SJCRH30 (cell line): ENCODE data around the gene ITM2C. TPM values are rescaled to one million over a fixed set of nuclear protein-coding genes. Genes with fewer than 3 reads are reported as not detected.

Experiments used
- DNase-seq, 2 experiments: peaks; one replicate each; pipeline ENCODE4 v3.0.0-alpha.2; 2015 to 2020
- H3K27ac ChIP-seq: fragments of 250-450 bp; sonication (Bioruptor Pico); 2 replicates; pipeline ENCODE4 v1.5.1; 2020; ENCODE audit warnings: mild to moderate bottlenecking, moderate library complexity
- H3K27me3 ChIP-seq: fragments of 250-450 bp; sonication (Bioruptor Pico); 2 replicates; pipeline ENCODE4 v1.5.1; 2020; ENCODE audit warnings: mild to moderate bottlenecking, moderate library complexity
- H3K36me3 ChIP-seq: fragments of 250-450 bp; sonication (Bioruptor Pico); 2 replicates; pipeline ENCODE4 v1.5.1; 2020; ENCODE audit warnings: mild to moderate bottlenecking, moderate library complexity
- H3K4me1 ChIP-seq: fragments of 250-450 bp; sonication (Bioruptor Pico); 2 replicates; pipeline ENCODE4 v1.5.1; 2020; ENCODE audit warnings: mild to moderate bottlenecking, moderate library complexity
- H3K4me3 ChIP-seq: fragments of 250-450 bp; sonication (Bioruptor Pico); 2 replicates; pipeline ENCODE4 v1.5.1; 2020; ENCODE audit warnings: mild to moderate bottlenecking, moderate library complexity
- H3K9me3 ChIP-seq: fragments of 250-450 bp; sonication (Bioruptor Pico); replicated peaks from 2 replicates; pipeline ENCODE4 v1.5.1; 2020; ENCODE audit warnings: mild to moderate bottlenecking, moderate library complexity
- total RNA-seq: library from RNA; depleted of rRNA; stranded (reverse); fragments of >200 nt; shearing (Covaris generic); gene quantifications from 2 replicates; pipeline ENCODE4 v1.2.3, GENCODE V29; 2014

ITM2C gene
- total RNA-seq, 1 experiment from 2014 or later = 20.9 TPM

DNA sequence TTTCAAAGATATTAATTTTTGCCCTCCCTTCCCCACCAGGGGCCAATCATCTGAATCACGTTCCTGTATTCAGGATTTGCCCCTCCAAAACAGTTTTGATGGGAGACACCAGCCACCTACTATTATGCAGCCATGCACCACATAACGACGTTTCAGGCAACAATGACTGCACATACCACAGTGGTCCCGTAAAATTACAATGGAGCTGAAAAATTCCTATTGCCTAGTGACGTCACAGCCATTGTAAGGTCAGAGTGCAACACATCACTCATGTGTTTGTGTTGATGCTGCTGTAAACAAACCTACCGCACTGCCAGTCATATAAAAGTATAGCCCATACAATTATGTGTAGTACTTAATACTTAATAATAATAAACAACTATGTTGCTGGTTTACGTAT, 22.6 kb downstream of the ITM2C start:
- H3K4me1 ChIP-seq = no peaks in the 10 kb centered on the region
- no peaks in the 10 kb centered on the region for H3K36me3 ChIP-seq
- DNase-seq = no peak
- H3K9me3 ChIP-seq = no peaks in the 10 kb centered on the region
- H3K27ac ChIP-seq = no peak overlapping the region
- H3K4me3 ChIP-seq = no peak overlapping the region
- H3K27me3 ChIP-seq = peaks cover 7% of the 10 kb centered on the region

DNA sequence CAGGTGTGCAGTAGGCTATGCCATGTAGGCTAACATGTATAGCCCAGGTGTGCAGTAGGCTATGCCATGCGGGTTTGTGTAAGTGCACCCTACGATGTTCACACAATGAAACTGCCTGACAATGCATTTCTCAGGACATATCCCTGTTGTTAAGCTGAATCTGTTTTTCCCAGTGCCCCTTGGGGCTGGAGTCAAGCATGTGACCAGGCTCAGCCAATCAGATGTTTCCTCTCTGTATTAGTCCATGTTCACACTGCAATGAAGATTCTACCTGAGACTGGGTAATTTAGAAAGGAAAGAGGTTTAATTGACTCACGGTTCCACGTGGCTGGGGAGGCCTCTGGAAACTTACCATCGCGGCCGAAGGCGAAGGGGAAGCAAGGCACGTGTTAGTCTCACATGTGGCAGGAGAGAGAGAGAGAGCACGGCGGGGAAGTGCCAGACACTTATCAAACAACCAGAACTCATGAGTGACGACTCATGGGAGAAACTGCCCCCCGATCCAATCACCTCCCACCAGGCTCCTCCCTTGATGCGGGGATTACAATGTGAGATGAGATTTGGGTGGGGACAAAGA, 24.2 kb downstream of the ITM2C start:
- no peak for DNase-seq
- no peak overlapping the region for H3K27ac ChIP-seq

DNA sequence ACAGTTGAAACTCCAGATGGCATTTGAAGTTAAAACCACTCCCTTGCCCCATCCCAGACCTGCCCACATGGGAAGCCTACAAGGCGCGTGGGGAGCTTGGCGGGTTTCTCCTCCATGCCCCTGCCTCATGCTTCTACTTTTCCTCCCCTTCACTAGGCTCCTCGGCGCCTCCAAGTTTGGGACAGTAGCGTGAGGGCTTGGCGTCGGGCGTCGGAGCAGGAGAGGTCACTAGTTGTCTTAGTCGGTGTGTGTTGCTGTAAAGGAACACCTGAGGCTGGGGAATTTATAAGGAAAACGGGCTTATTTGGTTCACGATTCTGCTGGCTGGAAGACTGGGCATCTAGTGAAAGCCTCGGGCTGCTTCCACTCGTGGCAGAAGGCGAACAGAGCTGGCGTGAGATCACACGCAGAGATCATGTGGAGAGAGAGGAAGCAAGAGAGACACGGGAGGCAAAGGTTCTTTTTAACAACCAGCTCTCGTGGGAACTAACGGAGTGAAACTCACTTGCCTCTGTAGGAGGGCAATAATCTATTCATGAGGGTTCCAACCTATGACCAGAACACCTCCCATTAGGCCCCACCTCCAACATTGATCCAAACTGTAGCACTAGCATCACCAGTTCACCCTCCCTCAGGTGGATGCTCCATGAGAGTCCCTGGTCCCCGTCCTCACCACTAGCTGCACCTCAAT, 25.3 kb downstream of the ITM2C start:
- no peak for DNase-seq
- no peaks in the 10 kb centered on the region for H3K36me3 ChIP-seq
- H3K9me3 ChIP-seq = no peaks in the 10 kb centered on the region
- no peak overlapping the region for H3K4me3 ChIP-seq
- no peak overlapping the region for H3K27ac ChIP-seq
- H3K27me3 ChIP-seq = peaks cover 26% of the 10 kb centered on the region
- no peaks in the 10 kb centered on the region for H3K4me1 ChIP-seq

More for the DNA sequence above, 24.2 kb downstream of the ITM2C start:
- Histone ChIP-seq H3K27me3 (peaks cover 20% of the 10 kb centered on the region), H3K9me3 (no peaks in the 10 kb centered on the region), H3K36me3 (no peaks in the 10 kb centered on the region), H3K4me1 (no peaks in the 10 kb centered on the region), H3K4me3 (no peak overlapping the region)

- H3K4me3 ChIP-seq = no peak overlapping the region
- H3K27me3 ChIP-seq = peaks cover 32% of the 10 kb centered on the region
- H3K36me3 ChIP-seq = no peaks in the 10 kb centered on the region
- no peaks in the 10 kb centered on the region for H3K4me1 ChIP-seq
- no peak for DNase-seq
- H3K9me3 ChIP-seq = no peaks in the 10 kb centered on the region
- H3K27ac ChIP-seq = no peak overlapping the region
Measured at GRCh38 chr2:230890646-230891045, 25.9 kb downstream of the ITM2C start.

DNA sequence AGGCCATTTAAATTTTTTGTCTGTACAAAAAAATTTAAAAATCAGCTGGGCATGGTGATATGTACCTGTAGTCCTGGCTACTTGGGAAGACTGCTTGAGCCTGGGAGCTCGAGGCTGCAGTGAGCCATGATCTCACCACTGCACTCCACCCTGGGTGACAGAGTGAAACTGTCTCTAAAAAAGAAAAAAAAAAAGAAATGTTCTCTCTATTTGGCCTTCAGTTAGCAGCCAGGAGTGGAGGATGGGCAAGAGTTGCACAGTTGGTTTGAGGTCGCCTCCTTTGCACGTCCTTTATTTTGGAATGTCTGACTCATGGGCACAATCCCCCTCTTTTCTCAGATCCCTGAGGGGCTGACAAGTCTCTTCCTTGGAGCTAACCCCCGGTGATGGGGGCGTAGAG, 26.3 kb downstream of the ITM2C start:
- no peaks in the 10 kb centered on the region for H3K4me1 ChIP-seq
- no peak overlapping the region for H3K4me3 ChIP-seq
- no peak for DNase-seq
- no peaks in the 10 kb centered on the region for H3K9me3 ChIP-seq
- peaks cover 33% of the 10 kb centered on the region for H3K27me3 ChIP-seq
- H3K27ac ChIP-seq = no peak overlapping the region
- no peaks in the 10 kb centered on the region for H3K36me3 ChIP-seq

GRCh38 chr2:230891509-230891908, 26.8 kb downstream of the ITM2C start:
- H3K9me3 ChIP-seq = no peaks in the 10 kb centered on the region
- H3K27me3 ChIP-seq = peaks cover 33% of the 10 kb centered on the region
- no peak for DNase-seq
- no peaks in the 10 kb centered on the region for H3K36me3 ChIP-seq
- H3K4me1 ChIP-seq = no peaks in the 10 kb centered on the region
- no peak overlapping the region for H3K27ac ChIP-seq
- H3K4me3 ChIP-seq = no peak overlapping the region

DNA sequence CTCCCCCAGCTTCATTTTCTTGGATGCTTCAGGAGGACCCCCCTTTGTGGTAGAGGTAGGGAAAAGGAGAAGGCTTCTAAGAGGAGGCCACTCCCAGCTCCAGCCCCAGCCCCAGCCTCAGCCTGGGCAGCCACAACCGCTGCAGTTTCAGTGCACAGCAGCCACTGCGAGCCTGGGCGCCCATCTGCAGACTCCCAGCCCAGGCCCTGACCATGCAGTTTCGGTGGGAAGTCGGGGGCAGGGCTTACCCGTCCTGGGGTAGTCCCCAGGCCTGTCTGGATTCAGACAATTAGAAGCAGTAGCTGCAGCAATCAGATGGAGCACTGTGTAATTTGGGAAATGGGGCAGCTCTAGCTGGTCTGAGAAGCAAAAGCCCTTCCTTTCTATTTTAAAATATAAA, 28.6 kb downstream of the ITM2C start:
- H3K9me3 ChIP-seq = no peaks in the 10 kb centered on the region
- DNase-seq = no peak
- no peaks in the 10 kb centered on the region for H3K4me1 ChIP-seq
- H3K27ac ChIP-seq = no peak overlapping the region
- H3K27me3 ChIP-seq = peaks cover 49% of the 10 kb centered on the region
- no peaks in the 10 kb centered on the region for H3K36me3 ChIP-seq
- H3K4me3 ChIP-seq = no peak overlapping the region

DNA sequence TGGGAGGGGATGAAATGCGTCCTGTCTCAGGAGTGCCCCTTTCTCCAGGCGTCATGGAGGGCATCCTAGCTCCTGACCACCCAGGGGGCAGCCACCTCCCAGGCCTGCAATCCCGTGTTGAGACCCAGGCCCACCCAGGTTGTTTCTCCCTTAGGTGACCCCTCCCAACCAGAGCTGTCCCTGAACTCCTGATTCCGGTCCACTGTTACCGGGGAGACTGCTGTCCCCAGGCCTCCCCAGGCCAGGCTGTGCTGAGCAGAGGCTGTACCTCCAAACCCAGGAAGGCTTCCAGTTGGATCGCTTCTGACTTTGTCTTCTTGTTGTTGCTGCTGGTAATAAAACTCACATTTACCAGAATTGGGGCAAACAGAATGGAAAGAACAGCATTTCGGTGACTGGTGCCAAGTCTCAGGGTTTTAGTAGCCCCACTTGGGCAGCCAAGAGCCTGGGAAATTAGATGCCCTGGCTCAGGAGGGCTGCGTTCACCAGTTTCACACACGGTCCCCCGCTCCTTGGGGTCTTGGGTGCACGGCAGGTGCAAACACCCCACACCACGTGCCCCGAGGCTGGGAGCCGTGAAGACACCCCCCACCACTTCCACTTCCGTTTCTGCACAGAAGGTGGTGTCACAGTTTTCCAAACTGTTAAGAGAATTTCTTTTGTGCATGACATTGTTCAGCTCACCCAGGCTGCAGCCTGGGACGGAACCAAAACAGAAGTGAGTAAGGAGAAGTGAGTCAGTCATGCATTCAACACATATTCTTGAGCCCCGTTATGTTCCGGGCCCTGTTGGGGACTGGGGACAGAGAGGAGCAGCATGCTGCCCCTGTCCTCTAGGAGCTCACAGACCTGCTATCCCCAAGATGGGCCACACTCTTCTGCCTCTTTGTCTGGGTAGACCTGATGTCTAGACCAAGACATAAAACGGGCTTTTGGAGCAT, 29.4 kb downstream of the ITM2C start:
- no peak for DNase-seq
- Histone ChIP-seq H3K27me3 (peaks cover 54% of the 10 kb centered on the region), H3K27ac (no peak overlapping the region)

DNA sequence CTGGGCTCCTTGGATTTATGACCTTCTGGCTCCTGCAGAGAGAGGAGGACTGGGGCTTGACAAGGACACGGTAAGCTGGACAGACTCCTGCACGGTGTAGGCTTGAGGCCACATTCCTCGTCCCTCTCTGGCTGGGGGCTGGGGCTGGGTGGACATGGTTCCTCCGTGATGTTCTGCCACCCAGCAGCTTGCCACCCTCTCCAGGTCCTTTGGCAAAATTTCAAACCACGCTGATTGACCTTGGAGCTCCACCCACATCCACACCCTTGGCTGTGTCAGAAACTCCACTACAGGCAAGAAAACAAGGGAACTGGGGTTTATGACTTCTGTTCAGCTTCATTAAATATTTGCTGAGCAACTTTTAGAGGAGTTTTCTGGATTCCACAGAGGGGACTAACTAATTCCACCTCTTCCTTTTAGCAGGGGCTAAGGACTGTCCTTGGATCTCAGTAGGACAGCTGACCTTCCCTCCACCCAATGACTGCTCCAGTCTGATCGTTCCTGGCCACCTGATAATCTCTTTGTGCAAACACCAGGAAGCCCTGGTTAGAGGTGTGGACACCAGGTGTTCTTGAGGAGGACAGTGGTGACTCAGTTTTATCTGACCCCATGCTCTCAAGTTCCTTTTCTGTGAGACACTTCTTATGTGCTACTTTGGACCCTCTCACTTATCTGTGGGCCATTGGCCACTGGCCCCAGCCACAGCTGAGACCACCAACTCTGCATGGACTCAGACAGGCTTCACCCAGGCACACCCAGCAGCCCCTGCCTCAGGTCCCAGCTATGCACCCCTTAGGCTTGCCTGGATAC, 31.0 kb downstream of the ITM2C start:
- Histone ChIP-seq H3K9me3 (no peaks in the 10 kb centered on the region), H3K4me1 (no peaks in the 10 kb centered on the region), H3K27me3 (peaks cover 64% of the 10 kb centered on the region), H3K36me3 (no peaks in the 10 kb centered on the region), H3K4me3 (no peak overlapping the region), H3K27ac (no peak overlapping the region)
- no peak for DNase-seq

More for the DNA sequence above, 29.4 kb downstream of the ITM2C start:
- Histone ChIP-seq H3K4me3 (no peak overlapping the region), H3K36me3 (no peaks in the 10 kb centered on the region), H3K4me1 (no peaks in the 10 kb centered on the region), H3K9me3 (no peaks in the 10 kb centered on the region)

- DNase-seq = no peak
Measured at GRCh38 chr2:230896346-230897115, 31.8 kb downstream of the ITM2C start.

GRCh38 chr2:230898016-230898712, 33.4 kb downstream of the ITM2C start:
- Histone ChIP-seq H3K4me1 (no peaks in the 10 kb centered on the region), H3K27ac (no peak overlapping the region), H3K36me3 (no peaks in the 10 kb centered on the region), H3K27me3 (peaks cover 63% of the 10 kb centered on the region), H3K4me3 (no peak overlapping the region), H3K9me3 (no peaks in the 10 kb centered on the region)
- no peak for DNase-seq

More at GRCh38 chr2:230896346-230897115, 31.8 kb downstream of the ITM2C start:
- Histone ChIP-seq H3K36me3 (no peaks in the 10 kb centered on the region), H3K4me3 (no peak overlapping the region), H3K4me1 (no peaks in the 10 kb centered on the region), H3K27me3 (peaks cover 64% of the 10 kb centered on the region), H3K27ac (no peak overlapping the region), H3K9me3 (no peaks in the 10 kb centered on the region)

DNA sequence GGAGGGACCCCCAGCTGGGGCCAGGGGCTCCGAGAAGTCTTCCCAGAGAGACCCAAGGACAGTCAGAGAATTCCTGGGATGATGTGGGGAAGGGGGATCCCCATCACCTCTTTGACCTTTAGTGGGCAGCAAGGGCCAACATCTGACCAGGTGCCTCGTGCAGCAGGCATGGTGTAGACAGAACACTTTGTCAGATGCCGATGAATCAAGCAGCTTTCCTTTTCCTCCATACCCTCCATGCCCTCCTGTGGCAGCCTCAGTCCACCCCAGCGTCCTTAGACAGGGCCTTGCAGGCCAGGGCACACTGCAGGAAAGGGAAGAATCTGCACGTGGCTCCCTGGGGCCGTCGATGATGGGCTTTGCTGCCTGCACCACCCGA, 34.0 kb downstream of the ITM2C start:
- H3K27me3 ChIP-seq = peaks cover 59% of the 10 kb centered on the region
- no peak for DNase-seq
- H3K4me3 ChIP-seq = no peak overlapping the region
- no peaks in the 10 kb centered on the region for H3K36me3 ChIP-seq
- H3K4me1 ChIP-seq = no peaks in the 10 kb centered on the region
- H3K9me3 ChIP-seq = no peaks in the 10 kb centered on the region
- no peak overlapping the region for H3K27ac ChIP-seq

DNA sequence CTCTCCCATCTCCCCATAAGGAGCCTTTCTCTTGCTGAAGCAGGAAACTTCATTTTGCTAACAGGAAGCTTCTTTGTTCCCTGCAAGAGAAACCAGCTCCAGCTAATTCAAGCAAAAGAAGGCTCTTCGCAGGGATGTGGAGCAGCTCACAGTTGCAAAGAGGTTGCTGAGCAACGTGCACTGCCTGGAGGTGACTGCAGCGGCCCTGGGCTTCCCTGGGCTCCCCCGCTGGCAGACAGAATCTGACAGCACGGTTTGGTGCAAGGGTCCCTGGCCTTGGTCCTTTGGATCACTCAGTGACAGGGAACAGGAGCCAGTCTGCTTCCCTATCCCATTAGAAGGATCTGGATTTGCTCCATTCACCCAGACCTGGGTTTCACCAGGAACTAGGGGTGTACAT, 34.5 kb downstream of the ITM2C start:
- H3K9me3 ChIP-seq = no peaks in the 10 kb centered on the region
- H3K4me3 ChIP-seq = no peak overlapping the region
- H3K27me3 ChIP-seq = peaks cover 53% of the 10 kb centered on the region
- H3K27ac ChIP-seq = no peak overlapping the region
- DNase-seq = no peak
- H3K36me3 ChIP-seq = no peaks in the 10 kb centered on the region
- no peaks in the 10 kb centered on the region for H3K4me1 ChIP-seq
